NOMO-1 treated with dmso at 0.1 percent for 144 hours (cell line): ENCODE measurements around the gene ZNF526.
"Not testable (repeated sequence)": the region's sequence is repeated elsewhere in the genome, so short reads cannot be mapped to it uniquely, and the experiment has no call there.

Experiments
- DNase-seq: peaks from one replicate; lab custom pipeline; 2025; ENCODE audit not compliant: unreplicated experiment; lab: John Stamatoyannopoulos, UW

ZNF526 gene

GRCh38 chr19:42257842-42258241 is 37.7 kb downstream of the ZNF526 start:
- not testable (repeated sequence) for DNase-seq

GRCh38 chr19:42261763-42262162 is 41.7 kb downstream of the ZNF526 start:
- no peak for DNase-seq

DNA sequence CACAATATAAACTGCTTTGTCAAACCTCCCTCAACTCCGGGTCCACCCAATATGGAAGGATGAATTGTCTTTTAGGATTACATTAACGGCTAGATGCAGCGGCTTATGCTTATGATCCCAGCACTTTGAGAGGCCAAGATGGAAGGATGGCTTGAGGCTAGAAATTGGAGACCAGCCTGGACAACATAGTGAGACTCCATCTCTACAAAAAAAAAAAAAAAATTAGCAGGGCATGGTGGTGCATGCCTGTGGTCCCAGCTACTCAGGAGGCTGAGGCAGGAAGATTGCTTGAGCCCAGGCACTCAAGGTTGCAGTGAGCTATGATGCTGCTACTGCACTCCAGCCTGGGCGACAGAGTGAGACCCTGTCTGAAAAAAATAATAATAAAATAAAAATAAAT is 46.0 kb downstream of the ZNF526 start:
- not testable (repeated sequence) for DNase-seq

DNA sequence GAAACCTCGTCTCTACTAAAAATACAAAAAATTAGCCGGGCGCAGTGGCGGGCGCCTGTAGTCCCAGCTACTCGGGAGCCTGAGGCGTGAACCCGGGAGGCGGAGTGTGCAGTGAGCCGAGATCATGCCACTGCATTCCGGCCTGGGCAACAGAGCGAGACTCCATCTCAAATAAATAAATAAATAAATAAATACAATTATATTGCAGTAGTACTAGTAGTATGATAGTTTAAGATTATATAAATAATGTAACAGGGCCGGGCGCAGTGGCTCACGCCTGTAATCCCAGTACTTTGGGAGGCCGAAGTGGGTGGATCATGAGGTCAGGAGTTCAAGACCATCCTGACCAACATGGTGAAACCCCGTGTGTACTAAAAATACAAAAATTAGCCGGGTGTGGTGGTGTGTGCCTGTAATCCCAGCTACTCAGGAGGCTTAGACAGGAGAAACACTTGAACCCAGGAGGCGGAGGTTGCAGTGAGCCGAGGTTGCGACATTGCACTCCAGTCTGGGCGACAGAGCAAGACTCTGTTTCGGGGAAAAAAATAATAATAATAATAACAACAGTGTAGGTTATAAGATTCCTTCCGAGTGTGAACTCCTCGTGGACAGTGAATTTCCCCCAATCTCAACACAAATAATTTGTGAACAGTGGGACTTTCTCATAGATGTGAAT is 47.0 kb downstream of the ZNF526 start:
- DNase-seq: not testable (repeated sequence)

DNA sequence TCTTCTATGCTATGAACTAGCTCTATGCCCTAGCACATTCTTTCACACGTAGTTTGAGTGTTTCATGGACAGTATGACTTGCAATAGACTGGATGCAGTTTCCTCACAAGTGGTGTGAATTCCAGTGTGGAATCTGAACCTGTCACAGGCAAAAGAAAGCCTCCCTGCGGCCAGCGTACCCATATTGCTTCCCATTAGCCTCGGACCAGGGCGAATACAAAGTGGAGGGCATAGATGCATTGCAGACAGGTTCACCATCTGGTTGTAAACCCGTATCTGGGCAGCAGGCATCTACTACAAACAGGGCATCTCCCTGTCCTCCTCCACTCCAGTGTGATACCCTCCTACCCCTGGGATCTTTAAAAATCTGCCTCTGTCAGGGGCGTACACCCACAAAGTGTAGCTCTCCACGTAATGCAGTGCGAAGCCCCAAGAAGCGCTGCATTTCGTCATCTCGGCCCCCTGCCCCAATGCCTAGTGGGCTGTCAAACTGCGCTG is 47.6 kb downstream of the ZNF526 start:
- no peak for DNase-seq

DNA sequence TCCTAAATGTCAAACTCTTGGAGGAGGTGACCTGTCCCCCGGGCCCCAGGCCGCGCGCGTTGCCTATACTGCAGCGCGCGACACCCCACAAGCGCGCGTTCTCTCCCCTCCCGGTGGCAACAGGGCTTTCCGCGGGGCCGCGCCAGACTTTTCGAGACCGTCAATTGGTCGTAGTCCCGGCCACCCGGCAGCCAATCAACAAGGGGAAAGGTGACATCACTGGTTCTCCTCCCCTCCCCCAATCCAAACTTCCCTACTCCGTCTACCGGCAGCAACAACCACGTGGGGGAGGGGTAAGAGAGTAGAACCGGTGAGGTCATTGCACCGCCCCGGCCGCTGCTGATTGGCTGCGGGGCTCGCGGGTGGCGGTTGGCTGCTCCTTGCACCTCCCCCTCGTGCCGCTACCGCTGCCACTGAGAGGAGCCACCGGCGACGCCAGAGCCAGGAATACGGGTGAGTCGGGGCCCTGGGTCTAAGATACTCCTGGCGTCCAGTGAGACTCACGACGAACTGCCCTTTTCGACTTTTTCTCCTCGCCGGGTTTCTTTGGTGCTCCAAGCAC is 48.1 kb downstream of the ZNF526 start:
- peak; percentile 99 for DNase-seq

DNA sequence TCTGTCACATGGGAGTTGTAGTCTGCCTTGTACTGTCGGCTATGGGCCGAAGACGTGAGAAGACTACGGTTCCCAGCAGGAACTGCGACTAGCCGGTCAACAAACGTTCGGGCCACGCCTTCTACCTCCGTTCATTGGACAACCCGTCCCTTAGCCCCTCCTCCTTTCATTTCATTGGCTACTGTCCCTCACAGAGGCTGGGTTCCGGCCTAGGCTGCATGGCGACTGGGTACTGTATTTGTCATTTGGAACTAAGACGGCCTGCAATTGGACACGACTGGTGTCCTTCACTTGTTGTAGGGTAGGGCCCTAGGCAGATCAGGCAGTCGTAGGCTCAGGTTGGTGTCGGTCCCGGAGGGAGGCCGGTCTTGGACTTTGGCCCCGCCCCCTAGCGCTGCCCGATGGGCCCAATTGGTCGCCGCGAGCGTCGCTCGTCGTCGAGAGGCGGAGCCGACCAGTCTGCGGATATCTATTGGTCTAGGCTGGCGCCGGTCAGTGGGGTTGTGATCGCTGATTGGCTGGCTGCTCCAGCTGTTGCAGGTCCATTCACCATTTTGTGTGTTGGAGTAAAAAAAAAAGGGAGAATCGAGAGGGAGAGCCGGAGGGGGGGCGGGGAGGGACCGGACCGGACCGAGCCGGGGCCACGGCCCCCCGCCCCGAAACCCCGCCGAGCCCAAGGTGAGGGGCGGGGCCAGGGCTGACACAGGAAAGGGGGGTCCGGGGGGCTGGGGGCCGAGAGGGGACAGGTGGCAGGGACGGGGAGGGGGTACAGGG is 48.8 kb downstream of the ZNF526 start, which contains the start of gene CIC:
CIC (plus strand) TSS at position 549 of the 774 bp plus-strand sequence. CDS start 2,532 bp downstream, outside the sequence.
- peak; percentile 100 for DNase-seq

DNA sequence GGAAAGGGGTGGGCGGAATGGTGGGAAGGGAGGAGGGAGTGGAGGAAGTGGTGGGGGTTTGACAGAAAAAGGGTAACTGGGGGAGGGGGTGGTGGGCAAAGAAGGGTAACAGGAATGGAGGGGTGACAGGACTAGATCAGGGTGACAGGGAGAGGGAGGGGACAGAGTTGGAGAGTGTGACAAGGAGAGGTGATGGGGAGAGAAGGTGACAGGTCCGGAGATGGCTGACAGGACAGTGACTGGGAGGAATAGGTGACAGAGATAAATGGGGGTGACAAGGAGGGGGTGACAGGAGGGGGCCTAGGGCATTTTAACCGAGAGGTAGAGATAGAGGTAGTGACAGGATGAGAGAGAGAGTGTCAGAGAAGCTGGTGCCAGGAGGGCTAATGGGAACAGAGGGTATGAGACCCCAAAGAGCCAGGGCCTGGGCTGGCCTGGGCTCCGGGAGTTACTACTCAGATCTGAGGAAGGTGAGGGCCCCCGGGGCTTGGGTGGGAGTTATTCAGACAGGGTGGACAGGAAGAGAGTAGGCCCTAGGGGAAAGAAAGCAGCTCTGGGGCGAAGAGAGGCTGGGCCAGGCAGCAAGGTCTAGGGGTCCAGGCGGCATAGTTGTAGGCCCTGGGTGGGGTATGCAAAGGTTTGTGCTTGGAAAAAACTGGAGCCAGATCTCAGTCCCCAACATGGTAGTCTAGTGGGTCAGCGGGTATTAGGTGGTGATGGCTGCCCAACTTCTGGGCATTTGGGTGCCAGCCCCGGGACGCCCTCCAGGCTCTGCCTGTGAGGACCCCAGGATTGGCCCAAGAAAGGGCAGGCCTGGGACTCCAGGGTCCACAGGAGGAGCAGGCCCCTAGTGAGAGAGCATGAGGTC is 49.6 kb downstream of the ZNF526 start:
- DNase-seq: no peak

DNA sequence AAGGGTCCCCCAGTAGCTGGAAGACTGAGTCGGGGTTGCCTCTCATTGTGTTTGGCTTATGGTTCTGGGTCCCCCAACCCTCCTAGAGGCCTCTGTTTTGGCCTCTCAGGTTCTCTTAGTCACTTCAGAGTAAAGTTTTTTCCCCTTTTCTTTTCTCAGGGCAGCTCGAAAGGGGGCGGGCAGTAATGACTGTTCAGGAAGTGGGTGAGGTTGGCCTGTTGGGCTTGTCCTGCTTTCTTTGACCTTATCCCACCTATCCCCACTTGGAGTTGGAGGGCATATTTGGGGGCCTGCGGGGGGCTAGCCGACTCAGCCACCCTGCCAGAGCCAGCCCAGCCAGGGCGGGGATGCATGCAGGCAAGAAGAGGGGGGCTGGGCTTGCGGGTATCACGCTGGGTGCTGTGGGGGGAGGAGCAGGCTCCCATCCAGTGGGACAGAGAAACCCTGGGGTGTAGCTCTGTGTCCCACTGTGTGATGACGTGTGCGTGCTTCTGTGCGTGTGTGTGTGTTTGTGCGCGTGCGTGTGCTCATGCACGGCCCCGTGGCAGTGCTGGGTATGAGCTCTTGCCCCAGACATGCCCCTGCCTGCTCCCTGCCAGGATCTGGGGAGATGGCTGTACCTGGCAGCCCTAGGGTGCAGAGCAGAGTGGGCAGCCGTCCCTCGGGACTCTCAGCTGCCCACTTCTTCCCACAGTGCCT is 50.4 kb downstream of the ZNF526 start:
- DNase-seq: peak; percentile 60

DNA sequence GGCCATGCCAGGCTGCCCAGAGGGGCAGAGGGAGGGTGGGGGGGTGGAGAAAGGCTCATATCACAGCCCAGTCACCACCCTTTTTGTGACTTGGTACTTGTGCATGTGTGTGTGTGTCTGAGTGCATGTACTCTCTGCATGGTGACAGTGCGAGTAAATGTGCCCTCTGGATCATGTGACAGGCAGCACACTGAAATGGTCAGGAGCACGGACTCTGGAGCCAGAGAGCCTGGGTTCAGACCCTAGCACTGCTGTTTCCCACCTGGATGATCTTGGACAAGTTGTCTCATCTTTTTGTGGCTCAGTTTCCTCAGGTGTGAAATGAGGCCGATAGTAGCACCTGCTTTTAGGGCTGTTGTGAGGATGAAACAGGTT is 50.9 kb downstream of the ZNF526 start:
- no peak for DNase-seq

DNA sequence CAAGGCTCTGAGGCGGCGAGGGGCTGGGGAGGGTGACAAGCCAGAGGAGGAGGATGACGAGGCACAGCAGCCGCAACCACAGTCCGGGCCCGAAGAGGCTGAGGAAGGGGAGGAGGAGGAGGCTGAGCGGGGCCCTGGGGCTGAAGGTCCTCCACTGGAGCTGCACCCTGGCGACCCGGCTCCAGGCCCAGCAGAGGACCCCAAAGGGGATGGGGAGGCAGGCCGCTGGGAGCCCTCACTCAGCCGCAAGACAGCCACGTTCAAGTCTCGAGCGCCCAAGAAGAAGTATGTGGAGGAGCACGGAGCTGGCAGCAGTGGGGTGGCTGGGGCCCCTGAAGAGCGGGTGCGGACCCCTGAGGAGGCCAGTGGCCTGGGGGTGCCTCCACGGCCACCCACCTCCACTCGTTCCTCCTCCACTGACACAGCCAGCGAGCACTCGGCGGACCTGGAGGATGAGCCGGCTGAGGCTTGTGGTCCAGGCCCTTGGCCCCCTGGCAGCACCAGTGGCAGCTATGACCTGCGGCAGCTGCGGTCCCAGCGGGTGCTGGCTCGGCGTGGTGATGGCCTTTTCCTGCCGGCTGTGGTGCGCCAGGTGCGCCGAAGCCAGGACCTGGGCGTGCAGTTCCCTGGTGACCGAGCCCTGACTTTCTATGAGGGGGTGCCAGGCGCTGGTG is 51.9 kb downstream of the ZNF526 start:
- no peak for DNase-seq

DNA sequence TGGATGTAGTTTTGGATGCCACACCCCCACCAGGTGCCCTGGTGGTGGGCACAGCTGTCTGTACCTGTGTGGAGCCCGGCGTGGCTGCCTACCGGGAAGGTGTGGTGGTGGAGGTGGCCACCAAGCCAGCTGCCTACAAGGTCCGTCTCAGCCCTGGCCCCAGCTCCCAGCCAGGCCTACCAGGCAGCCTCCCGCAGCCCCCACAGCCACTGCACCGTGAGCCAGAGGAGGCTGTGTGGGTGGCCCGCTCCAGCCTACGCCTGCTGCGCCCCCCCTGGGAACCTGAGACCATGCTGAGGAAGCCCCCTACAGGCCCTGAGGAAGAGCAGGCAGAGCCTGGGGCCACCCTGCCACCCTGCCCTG is 52.4 kb downstream of the ZNF526 start:
- DNase-seq: no peak

- DNase-seq: no peak
These were observed 52.9 kb downstream of the ZNF526 start for GRCh38 chr19:42272989-42273406.

GRCh38 chr19:42273407-42274064 is 53.4 kb downstream of the ZNF526 start:
- DNase-seq: no peak

DNA sequence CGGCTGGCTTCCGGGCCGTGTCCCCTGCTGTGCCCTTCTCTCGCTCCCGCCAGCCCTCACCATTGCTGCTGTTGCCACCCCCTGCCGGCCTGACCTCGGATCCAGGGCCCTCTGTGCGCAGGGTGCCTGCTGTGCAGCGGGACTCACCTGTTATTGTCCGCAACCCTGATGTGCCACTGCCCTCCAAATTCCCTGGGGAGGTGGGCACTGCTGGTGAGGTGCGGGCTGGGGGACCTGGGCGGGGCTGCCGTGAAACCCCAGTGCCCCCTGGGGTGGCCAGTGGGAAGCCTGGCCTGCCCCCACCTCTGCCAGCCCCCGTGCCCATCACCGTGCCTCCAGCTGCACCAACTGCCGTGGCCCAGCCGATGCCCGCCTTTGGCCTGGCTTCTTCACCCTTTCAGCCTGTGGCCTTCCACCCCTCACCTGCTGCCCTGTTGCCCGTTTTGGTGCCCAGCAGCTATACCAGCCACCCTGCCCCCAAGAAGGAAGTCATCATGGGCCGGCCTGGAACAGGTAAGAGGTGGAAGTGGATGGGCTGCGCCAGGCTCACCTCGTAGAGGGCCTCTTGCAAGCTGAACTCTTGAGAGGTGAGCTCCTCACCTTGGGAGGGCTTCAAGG is 54.1 kb downstream of the ZNF526 start:
- DNase-seq: no peak

GRCh38 chr19:42275103-42275502 is 55.0 kb downstream of the ZNF526 start:
- DNase-seq: no peak

DNA sequence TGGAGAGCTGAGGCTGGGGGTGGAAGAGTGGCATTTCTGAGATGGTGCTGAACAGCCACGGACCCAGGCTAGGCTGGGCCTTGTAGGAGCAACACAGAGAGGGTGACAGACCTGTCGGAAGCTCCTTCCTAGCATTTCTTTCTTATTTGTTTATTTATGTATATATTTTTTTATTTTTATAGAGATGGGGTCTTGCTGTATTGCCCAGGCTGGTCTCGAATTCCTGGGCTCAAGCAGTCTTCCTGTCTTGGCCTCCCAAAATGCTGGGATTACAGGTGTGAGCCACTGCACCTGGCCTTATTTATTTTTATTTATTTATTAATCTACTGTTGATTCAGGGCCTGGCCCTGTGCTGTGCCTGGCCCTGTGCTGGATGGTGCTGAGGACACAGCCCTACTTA is 55.4 kb downstream of the ZNF526 start:
- no peak for DNase-seq

GRCh38 chr19:42276284-42276683 is 56.2 kb downstream of the ZNF526 start:
- no peak for DNase-seq

- no peak for DNase-seq
These were observed 56.7 kb downstream of the ZNF526 start for GRCh38 chr19:42276821-42277220.
